Esophagus muscularis mucosa (tissue), 3 donors: Measurements from ENCODE around the gene TSFM.

Experiments used
- CTCF ChIP-seq, 3 experiments: fragments of 200-600 bp in 2 of 3; fragments of 450-650 bp in 1 of 3; sonication (generic) in 2 of 3; IDR thresholded peaks; one replicate each; pipeline ENCODE4 v1.5.1; 2017 to 2019; ENCODE audit warnings: antibody characterized with exemption in 3 of 3, mild to moderate bottlenecking in 2 of 3, moderate library complexity in 1 of 3
- POLR2A ChIP-seq: fragments of 450-650 bp; IDR thresholded peaks from one replicate; pipeline ENCODE4 v1.6.1; 2017; ENCODE audit warnings: antibody characterized with exemption, moderate library complexity, mild to moderate bottlenecking, low read depth
- POLR2AphosphoS5 ChIP-seq, 2 donors: sonication (generic); formaldehyde crosslinking; IDR thresholded peaks; one replicate each; pipeline ENCODE4 v1.6.1; 2017; ENCODE audit warnings: antibody characterized with exemption in 2 of 2

- TF ChIP-seq POLR2AphosphoS5 (IDR thresholded peaks at IDR 0.05), result no peak
- no peak for TF ChIP-seq CTCF (IDR thresholded peaks at IDR 0.05)
- no peak for TF ChIP-seq POLR2A
Observed at GRCh38 chr12:57739914-57740538, 42.6 kb upstream of the TSFM start.
